ENCODE data around the gene AKAP10. TPM values are rescaled to one million over a fixed set of nuclear protein-coding genes. Genes with fewer than 3 reads are reported as not detected.

AKAP10 gene
- total RNA-seq, 1 experiment from 2014 or later: 20.2 TPM

DNA sequence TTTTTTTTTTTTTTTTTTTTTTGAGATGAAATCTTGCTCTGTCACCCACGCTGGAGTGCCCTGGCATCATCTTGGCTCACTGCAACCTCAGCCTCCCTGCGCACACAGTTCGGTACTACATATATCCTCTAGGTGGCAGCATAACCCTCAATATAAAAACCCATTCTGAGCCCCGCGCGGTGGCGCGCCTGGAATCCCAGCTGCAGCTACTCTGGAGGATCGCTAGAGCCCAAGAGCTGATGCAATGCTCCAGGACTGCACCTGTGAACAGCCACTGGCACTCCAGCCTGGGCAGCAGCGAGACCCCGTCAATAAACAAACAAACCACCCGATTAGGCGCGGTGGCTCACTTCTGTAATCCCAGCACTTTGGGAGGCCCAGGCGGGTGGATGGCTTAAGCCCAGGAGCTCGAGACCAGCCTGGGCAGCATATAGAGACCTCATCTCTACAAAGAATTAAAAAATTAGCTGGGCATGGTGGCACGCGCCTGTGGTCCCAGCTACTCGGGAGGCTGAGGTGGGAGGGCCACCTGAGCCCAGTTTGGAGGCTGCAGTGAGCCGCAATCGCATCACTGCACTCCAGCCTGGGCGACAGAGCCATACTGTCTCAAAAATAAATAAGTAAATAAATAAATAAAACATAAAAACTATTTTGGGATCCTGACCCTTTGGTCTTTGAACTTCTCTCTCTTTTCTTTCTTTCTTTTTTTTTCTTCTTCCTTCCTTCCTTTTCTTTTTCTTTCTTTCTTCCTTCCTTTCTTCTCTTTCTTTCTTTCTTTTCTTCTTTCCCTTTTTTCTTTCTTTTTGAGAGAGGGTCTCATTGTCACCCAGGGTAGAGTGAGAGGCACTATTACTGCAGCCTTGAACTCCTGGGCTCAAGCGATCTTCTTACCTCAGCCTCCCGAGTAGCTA lies 15.4 kb upstream of the AKAP10 start:
- no peak overlapping the region for H3K14ac ChIP-seq (ENCODE audit: insufficient read depth, low read length)
- H2BK120ac ChIP-seq (ENCODE audit: low read depth, low read length, poor library complexity, severe bottlenecking): no peak overlapping the region
- no peak overlapping the region for H4K8ac ChIP-seq (replicated peaks; ENCODE audit: insufficient read length, low read depth, low read length)
- H2BK12ac ChIP-seq (ENCODE audit: insufficient read length, low read depth, low read length): no peak overlapping the region
- Mint-ChIP-seq H3K9me3 (no peaks in the 10 kb centered on the region), H3K27ac (peak overlapping the region in 2 of 3 experiments; percentile 42 to 83; a peak in 1 of 7 replicates), H3K4me1 (peaks cover 9 to 13% of the 10 kb centered on the region in 2 experiments), H3K4me3 (no peak overlapping the region; a peak in 1 of 5 replicates), H3K27me3 (ENCODE audit: low read depth) (no peaks in the 10 kb centered on the region), H3K36me3 (ENCODE audit: insufficient read depth in 1 of 3, low read depth in 3 of 3) (no peaks in the 10 kb centered on the region; a peak in 1 of 7 replicates)
- H3K56ac ChIP-seq (ENCODE audit: insufficient read length, low read depth, low read length): no peak overlapping the region
- no peaks in the 10 kb centered on the region for H3K4me1 ChIP-seq (ENCODE audit: insufficient read depth, low read length)
- no peaks in the 10 kb centered on the region for H3K9me3 ChIP-seq (ENCODE audit: control insufficient read depth, low read depth, low read length)
- H3K27me3 ChIP-seq (ENCODE audit: insufficient read depth, low read length): no peaks in the 10 kb centered on the region
- H3K23me2 ChIP-seq (ENCODE audit: insufficient read length, low read depth, low read length, poor library complexity, severe bottlenecking): no peaks in the 10 kb centered on the region
- no peaks in the 10 kb centered on the region for H4K20me1 ChIP-seq (ENCODE audit: control insufficient read depth, insufficient read depth, insufficient read length)
- no peak overlapping the region for H3K23ac ChIP-seq (ENCODE audit: insufficient read length, low read depth, low read length)
- no peak overlapping the region for H3T11ph ChIP-seq (ENCODE audit: low read length)
- no peak overlapping the region for H3K4ac ChIP-seq (ENCODE audit: low read depth, low read length)
- no CpG with 5 or more reads among the region's 24 CpGs for WGBS (ENCODE audit: extremely low coverage, insufficient read length, low lambda C conversion rate)
- no peak overlapping the region for H2BK15ac ChIP-seq (ENCODE audit: low read depth, low read length)
- no peak overlapping the region for H2BK20ac ChIP-seq (ENCODE audit: low read depth, low read length, poor library complexity, severe bottlenecking)
- no peak overlapping the region for H3K9ac ChIP-seq (ENCODE audit: extremely low read depth, insufficient read length, low read length)
- H3K27ac ChIP-seq (ENCODE audit: insufficient read length, low read depth, low read length): no peak overlapping the region
- no peak overlapping the region for H2AK5ac ChIP-seq (ENCODE audit: insufficient read length, low read length)
- no peaks in the 10 kb centered on the region for H3K79me2 ChIP-seq (ENCODE audit: insufficient read depth, low read length)
- H2BK5ac ChIP-seq (ENCODE audit: insufficient read length, low read length): no peak overlapping the region
- no peaks in the 10 kb centered on the region for H3K79me1 ChIP-seq (ENCODE audit: insufficient read depth, low read depth, low read length, poor library complexity, severe bottlenecking)
- peak; percentile 98 for DNase-seq
- H3K18ac ChIP-seq (ENCODE audit: insufficient read length, low read depth, low read length): no peak overlapping the region
- H4K5ac ChIP-seq (ENCODE audit: insufficient read length, low read depth, low read length): no peak overlapping the region
- no peak overlapping the region for H2AFZ ChIP-seq (ENCODE audit: low read length)
- TF ChIP-seq, protein P1, sequence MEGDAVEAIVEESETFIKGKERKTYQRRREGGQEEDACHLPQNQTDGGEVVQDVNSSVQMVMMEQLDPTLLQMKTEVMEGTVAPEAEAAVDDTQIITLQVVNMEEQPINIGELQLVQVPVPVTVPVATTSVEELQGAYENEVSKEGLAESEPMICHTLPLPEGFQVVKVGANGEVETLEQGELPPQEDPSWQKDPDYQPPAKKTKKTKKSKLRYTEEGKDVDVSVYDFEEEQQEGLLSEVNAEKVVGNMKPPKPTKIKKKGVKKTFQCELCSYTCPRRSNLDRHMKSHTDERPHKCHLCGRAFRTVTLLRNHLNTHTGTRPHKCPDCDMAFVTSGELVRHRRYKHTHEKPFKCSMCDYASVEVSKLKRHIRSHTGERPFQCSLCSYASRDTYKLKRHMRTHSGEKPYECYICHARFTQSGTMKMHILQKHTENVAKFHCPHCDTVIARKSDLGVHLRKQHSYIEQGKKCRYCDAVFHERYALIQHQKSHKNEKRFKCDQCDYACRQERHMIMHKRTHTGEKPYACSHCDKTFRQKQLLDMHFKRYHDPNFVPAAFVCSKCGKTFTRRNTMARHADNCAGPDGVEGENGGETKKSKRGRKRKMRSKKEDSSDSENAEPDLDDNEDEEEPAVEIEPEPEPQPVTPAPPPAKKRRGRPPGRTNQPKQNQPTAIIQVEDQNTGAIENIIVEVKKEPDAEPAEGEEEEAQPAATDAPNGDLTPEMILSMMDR (conservative IDR thresholded peaks at IDR 0.05): peak; percentile 84
- H4K91ac ChIP-seq (ENCODE audit: insufficient read length, low read depth, low read length): no peak overlapping the region
- no peak overlapping the region for H3K4me2 ChIP-seq (ENCODE audit: insufficient read depth, insufficient read length, low read length)
